Prostate gland (tissue), 2 donors: ENCODE results near the gene CYP27A1.

Experiments
- CTCF ChIP-seq, 4 experiments: fragments of 200-600 bp in 2 of 4; fragments of 450-650 bp in 2 of 4; sonication (generic) in 2 of 4; IDR thresholded peaks; 1 replicate in 3 of 4; 2 replicates in 1 of 4; pipeline ENCODE4 v1.5.1; 2016 to 2019; ENCODE audit warnings: antibody characterized with exemption in 4 of 4, mild to moderate bottlenecking in 2 of 4, moderate library complexity in 2 of 4
- POLR2AphosphoS5 ChIP-seq: sonication (generic); formaldehyde crosslinking; IDR thresholded peaks from one replicate; pipeline ENCODE4 v1.6.1; 2017; ENCODE audit warnings: antibody characterized with exemption

GRCh38 chr2:218837495-218837894 lies 55.5 kb downstream of the CYP27A1 start:
- TF ChIP-seq CTCF (IDR thresholded peaks at IDR 0.05) (no peak), POLR2AphosphoS5 (no peak)
